AG08395 (cell line): ENCODE measurements around the gene BORCS8.
A peak's percentile ranks its signal among the peaks of the same experiment; 100 is the strongest.
"Not testable (repeated sequence)": the region's sequence is repeated elsewhere in the genome, so short reads cannot be mapped to it uniquely, and the experiment has no call there.

Source experiments
- DNase-seq: peaks from one replicate; pipeline ENCODE4 v3.0.0; 2012; ENCODE audit warnings: mixed read lengths, low spot score

Gene BORCS8

GRCh38 chr19:19148504-19148903, 43.4 kb downstream of the BORCS8 start:
- not testable (repeated sequence) for DNase-seq

GRCh38 chr19:19147344-19147743, 44.6 kb downstream of the BORCS8 start:
- no peak for DNase-seq

- DNase-seq: no peak
Observed at GRCh38 chr19:19146865-19147264, 45.1 kb downstream of the BORCS8 start.

- peak; percentile 78 for DNase-seq
Observed at GRCh38 chr19:19145684-19146608, 46.0 kb downstream of the BORCS8 start.

GRCh38 chr19:19145281-19145680, 46.7 kb downstream of the BORCS8 start:
- DNase-seq: no peak

GRCh38 chr19:19142347-19142746, 49.6 kb downstream of the BORCS8 start:
- DNase-seq: no peak

GRCh38 chr19:19140476-19140875, 51.5 kb downstream of the BORCS8 start:
- no peak for DNase-seq

GRCh38 chr19:19139876-19140229, 52.1 kb downstream of the BORCS8 start:
- no peak for DNase-seq

GRCh38 chr19:19138109-19138981, 53.6 kb downstream of the BORCS8 start, which contains the start of gene TMEM161A:
TMEM161A (minus strand) TSS chr19:19138478; CDS start chr19:19138428, 50 bp downstream.
- peak; percentile 100 for DNase-seq

GRCh38 chr19:19137556-19138108, 54.3 kb downstream of the BORCS8 start:
- DNase-seq: no peak

- not testable (repeated sequence) for DNase-seq
Observed at GRCh38 chr19:19135713-19136112, 56.2 kb downstream of the BORCS8 start.

- DNase-seq: no peak
Observed at GRCh38 chr19:19134687-19135158, 57.2 kb downstream of the BORCS8 start.

- DNase-seq: no peak
Observed at GRCh38 chr19:19133985-19134384, 58.0 kb downstream of the BORCS8 start.

GRCh38 chr19:19132912-19133311, 59.0 kb downstream of the BORCS8 start:
- DNase-seq: no peak

- DNase-seq: no peak
Observed at GRCh38 chr19:19131989-19132388, 60.0 kb downstream of the BORCS8 start.
